HG02642 (cell line): ENCODE data around the gene DCAF6.

ENCODE experiments used
- ATAC-seq: cut with Tn5 transposase; IDR thresholded peaks from one replicate; pipeline ENCODE4 v1.9.1; 2021; ENCODE audit warnings: mild to moderate bottlenecking; ENCODE audit not compliant: unreplicated experiment, poor library complexity

Gene DCAF6

GRCh38 chr1:167955915-167956314 is 19.4 kb downstream of the DCAF6 start:
- no peak for ATAC-seq

- no peak for ATAC-seq
Observed at GRCh38 chr1:167957710-167958109, 21.2 kb downstream of the DCAF6 start.

GRCh38 chr1:167964646-167965045 is 28.2 kb downstream of the DCAF6 start:
- no peak for ATAC-seq

- no peak for ATAC-seq
Observed at GRCh38 chr1:167966050-167966449, 29.6 kb downstream of the DCAF6 start.

- no peak for ATAC-seq
Observed at GRCh38 chr1:167968569-167968968, 32.1 kb downstream of the DCAF6 start.

- ATAC-seq, result no peak
Observed at GRCh38 chr1:167973832-167974231, 37.3 kb downstream of the DCAF6 start.

- no peak for ATAC-seq
Observed at GRCh38 chr1:167974698-167975097, 38.2 kb downstream of the DCAF6 start.

GRCh38 chr1:167977245-167977644 is 40.8 kb downstream of the DCAF6 start:
- no peak for ATAC-seq

GRCh38 chr1:167981933-167982332 is 45.5 kb downstream of the DCAF6 start:
- no peak for ATAC-seq

GRCh38 chr1:167983797-167984420 is 47.4 kb downstream of the DCAF6 start:
- ATAC-seq, result no peak

- ATAC-seq, result no peak
Observed at GRCh38 chr1:167984886-167985489, 48.5 kb downstream of the DCAF6 start.

- no peak for ATAC-seq
Observed at GRCh38 chr1:167987174-167987573, 50.7 kb downstream of the DCAF6 start.

GRCh38 chr1:167991546-167991945 is 55.1 kb downstream of the DCAF6 start:
- ATAC-seq, result no peak

GRCh38 chr1:167993720-167994119 is 57.2 kb downstream of the DCAF6 start:
- ATAC-seq, result no peak

GRCh38 chr1:167994560-167994959 is 58.1 kb downstream of the DCAF6 start:
- no peak for ATAC-seq

GRCh38 chr1:167995038-167995437 is 58.6 kb downstream of the DCAF6 start:
- ATAC-seq, result no peak

GRCh38 chr1:167996266-167996665 is 59.8 kb downstream of the DCAF6 start:
- no peak for ATAC-seq

GRCh38 chr1:167997037-167997575 is 60.6 kb downstream of the DCAF6 start:
- ATAC-seq, result no peak

- ATAC-seq, result no peak
Observed at GRCh38 chr1:167999877-168000276, 63.4 kb downstream of the DCAF6 start.

- no peak for ATAC-seq
Observed at GRCh38 chr1:168000656-168001055, 64.2 kb downstream of the DCAF6 start.

GRCh38 chr1:168001213-168001612 is 64.7 kb downstream of the DCAF6 start:
- no peak for ATAC-seq

GRCh38 chr1:168004531-168004930 is 68.0 kb downstream of the DCAF6 start:
- ATAC-seq, result no peak
